ENCODE results near the gene ASB4.
"Not testable (repeated sequence)": the region's sequence is repeated elsewhere in the genome, so short reads cannot be mapped to it uniquely, and the experiment has no call there.

Gene ASB4

DNA sequence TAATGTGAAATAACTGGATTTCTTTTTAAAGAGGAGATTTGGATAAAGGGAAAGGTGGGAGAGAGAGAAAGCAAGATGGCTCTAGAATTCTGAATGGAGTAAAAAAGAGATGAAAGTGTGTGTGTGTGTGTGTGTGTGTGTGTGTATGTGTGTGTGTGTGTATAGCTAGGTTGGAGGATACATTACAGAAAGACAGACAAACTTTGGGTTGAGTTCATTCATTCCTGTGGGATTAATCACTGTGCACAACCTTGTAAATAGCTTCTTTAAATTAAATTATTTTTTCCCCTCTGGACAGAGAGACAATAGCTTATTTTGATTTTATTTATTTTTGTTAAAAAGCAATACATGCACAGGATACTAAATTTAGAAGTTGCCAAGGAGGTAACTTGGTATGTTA is 7.5 kb downstream of the ASB4 start:
- TF ChIP-seq, protein P1, sequence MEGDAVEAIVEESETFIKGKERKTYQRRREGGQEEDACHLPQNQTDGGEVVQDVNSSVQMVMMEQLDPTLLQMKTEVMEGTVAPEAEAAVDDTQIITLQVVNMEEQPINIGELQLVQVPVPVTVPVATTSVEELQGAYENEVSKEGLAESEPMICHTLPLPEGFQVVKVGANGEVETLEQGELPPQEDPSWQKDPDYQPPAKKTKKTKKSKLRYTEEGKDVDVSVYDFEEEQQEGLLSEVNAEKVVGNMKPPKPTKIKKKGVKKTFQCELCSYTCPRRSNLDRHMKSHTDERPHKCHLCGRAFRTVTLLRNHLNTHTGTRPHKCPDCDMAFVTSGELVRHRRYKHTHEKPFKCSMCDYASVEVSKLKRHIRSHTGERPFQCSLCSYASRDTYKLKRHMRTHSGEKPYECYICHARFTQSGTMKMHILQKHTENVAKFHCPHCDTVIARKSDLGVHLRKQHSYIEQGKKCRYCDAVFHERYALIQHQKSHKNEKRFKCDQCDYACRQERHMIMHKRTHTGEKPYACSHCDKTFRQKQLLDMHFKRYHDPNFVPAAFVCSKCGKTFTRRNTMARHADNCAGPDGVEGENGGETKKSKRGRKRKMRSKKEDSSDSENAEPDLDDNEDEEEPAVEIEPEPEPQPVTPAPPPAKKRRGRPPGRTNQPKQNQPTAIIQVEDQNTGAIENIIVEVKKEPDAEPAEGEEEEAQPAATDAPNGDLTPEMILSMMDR (conservative IDR thresholded peaks at IDR 0.05; ENCODE audit: low read depth, low read length), result no peak
- DNase-seq (ENCODE audit: low read depth), result peak; percentile 78
- H3K4me3 ChIP-seq (ENCODE audit: low read depth, low read length), result no peak overlapping the region

DNA sequence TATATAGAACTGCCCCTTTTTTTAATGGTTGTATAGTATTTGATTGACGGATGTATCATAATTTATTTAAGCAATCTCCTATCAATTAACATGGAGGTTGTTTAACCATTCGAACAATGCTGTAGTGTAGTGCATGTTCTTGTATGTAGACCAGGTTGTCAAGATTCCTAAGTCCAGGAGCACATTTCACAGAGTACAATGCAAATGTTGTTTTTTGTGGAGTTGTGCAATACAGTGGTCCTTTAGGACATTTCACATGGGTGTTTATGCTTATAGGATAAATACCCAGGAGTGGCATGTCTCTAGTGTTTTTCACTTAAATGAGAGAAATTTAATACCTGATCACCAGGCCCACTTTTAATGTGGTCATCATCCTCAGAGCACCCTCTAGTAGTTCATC is 8.1 kb downstream of the ASB4 start:
- no peak overlapping the region for H3K4me3 ChIP-seq (ENCODE audit: low read depth, low read length)
- no peak for DNase-seq (ENCODE audit: low read depth)
- TF ChIP-seq, protein P1 (conservative IDR thresholded peaks at IDR 0.05; ENCODE audit: low read depth, low read length), result no peak

DNA sequence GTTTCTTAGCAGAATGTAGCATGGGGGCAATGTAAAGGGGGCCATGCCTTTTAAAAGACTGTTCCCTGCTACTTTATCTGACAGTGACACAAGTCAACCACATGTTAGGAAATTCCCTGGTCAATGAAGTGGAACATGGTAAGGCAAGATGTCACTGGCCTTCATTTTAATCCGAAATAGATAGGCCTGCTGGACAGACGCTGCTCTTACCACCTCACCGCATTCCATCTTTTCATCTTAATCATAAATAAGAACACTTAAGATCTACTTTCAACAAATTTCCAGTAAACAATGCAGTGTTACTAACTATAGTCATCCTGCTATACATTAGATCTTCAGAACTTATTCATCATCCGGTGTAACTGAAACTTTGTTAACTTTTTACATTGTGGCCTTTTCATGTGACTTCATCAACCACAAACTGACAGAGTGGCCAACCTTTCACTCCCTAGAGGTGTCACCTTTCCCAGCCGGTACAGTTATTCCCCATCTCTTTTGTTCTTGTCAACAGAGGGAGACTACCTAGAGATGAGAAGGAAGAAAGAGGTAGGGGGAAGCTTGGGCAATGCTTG is 15.6 kb downstream of the ASB4 start:
- TF ChIP-seq, protein P1 (conservative IDR thresholded peaks at IDR 0.05; ENCODE audit: low read depth, low read length), result no peak
- H3K4me3 ChIP-seq (ENCODE audit: low read depth, low read length), result no peak overlapping the region
- peak; percentile 40 for DNase-seq (ENCODE audit: low read depth)

DNA sequence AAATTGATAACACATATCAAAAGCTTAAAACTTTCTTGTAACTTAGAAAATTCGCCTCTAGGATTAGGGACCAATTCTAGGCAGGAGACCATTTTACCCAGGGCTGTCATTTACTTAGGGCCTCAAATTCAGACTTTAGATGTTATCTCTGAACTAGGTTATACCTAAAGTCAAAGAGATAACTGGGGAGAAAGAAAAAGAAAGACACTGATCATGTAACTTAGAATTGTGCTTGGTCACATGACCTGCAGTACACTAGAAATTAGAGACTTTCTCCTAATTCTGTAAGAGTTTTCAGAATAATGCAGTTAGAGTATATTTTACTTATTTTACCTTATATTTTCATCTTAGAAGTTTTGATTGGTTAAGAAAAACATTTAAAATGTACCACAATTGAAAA is 16.7 kb downstream of the ASB4 start:
- DNase-seq (ENCODE audit: low read depth), result no peak
- TF ChIP-seq, protein P1 (conservative IDR thresholded peaks at IDR 0.05; ENCODE audit: low read depth, low read length), result no peak
- no peak overlapping the region for H3K4me3 ChIP-seq (ENCODE audit: low read depth, low read length)

DNA sequence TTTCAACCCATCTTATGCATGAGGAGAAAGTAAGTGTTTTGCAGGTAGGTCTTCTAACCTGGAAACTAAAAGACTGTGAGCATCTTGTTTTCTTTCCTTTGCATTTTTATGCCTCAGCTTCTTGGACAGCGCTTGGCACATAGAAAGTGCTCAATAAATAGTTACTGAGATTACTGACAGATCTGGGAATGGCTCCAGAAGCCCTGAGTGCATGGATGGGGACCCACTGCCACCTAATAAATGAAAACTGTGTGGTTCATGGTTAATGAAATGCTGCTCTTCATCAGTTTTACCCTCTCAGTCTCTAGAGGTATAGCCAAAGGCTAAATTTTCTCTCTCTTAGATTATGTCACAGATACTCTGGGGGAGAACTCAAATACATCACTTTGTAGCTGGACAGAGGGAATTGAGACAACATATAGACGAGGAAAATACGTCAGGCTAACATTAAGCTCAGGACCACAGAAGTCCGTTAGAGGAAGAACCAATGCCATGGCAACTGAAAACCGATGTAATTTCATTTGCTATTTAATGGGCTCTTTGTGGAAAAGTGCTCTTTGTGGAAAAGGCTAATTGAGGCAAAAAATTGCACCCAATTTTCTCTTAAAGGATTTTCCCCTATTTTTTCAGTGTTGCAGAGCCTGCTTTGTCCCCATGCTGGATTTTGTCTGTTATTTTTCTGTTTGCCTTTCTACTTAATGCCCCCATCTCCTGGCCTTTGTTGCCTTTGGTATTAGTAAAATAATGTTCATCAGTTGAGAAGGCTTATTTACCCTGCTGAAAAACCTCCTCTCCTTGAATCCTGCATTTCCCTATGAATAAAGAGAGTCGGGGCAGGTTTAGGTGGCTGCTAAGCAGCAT is 17.8 kb downstream of the ASB4 start:
- no peak overlapping the region for H3K4me3 ChIP-seq (ENCODE audit: low read depth, low read length)
- TF ChIP-seq, protein P1 (conservative IDR thresholded peaks at IDR 0.05; ENCODE audit: low read depth, low read length), result no peak
- DNase-seq (ENCODE audit: low read depth), result no peak

DNA sequence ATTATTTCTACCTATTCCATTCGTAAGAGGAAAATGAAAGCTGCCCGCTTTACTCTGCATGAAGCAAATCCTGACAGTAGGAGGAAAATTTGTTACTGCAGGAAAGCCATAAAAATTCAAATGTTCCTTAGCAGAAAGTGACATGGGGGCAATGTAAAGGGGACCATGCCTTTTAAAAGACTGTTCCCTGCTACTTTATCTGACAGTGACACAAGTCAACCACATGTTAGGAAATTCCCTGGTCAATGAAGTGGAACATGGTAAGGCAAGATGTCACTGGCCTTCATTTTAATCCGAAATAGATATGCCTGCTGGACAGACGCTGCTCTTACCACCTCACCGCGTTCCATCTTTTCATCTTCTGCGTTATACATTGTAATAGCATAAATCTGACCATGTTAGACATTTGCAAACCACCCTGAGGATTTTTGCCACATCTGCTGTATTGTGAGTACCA is 18.4 kb downstream of the ASB4 start:
- H3K4me3 ChIP-seq (ENCODE audit: low read depth, low read length); DNase-seq (ENCODE audit: low read depth): not testable (repeated sequence)

DNA sequence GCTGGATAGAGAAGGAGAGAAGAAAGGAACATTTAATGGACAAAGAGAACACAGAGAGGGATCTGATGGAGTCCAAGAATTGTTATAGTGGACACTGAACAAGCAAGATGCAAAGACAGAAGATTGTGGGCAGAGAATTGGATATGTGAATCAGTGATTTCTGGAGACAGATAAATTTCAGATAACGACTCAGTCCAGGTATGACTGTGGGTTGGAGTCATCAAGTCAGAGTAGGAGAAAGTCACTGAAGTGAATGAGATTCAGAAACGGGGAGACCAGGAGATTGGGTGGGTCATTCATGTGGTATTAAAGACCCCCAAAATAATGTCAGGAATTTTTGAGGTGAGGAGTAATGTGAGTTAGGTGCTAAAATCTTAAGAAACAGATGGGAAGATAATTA is 23.0 kb downstream of the ASB4 start:
- no peak for DNase-seq (ENCODE audit: low read depth)
- H3K4me3 ChIP-seq (ENCODE audit: low read depth, low read length), result no peak overlapping the region
- TF ChIP-seq, protein P1 (conservative IDR thresholded peaks at IDR 0.05; ENCODE audit: low read depth, low read length), result no peak
